Erythroblast (primary cell): Measurements from ENCODE around the gene ITGB3BP.

ENCODE experiments used
- GATA1 ChIP-seq: IDR thresholded peaks from 2 replicates; pipeline ENCODE4 v1.6.1; 2011; ENCODE audit warnings: low read depth, mild to moderate bottlenecking, control low read depth, low read length, moderate library complexity
- POLR2A ChIP-seq: IDR thresholded peaks from 2 replicates; pipeline ENCODE4 v1.6.1; 2011; ENCODE audit warnings: mild to moderate bottlenecking, low read length

- TF ChIP-seq POLR2A (no peak), GATA1 (no peak)
These were observed 68.8 kb downstream of the ITGB3BP start for GRCh38 chr1:63454269-63454668.
